Kidney epithelial cell (primary cell): ENCODE results near the gene WDR55. TPM values are rescaled to one million over a fixed set of nuclear protein-coding genes. Genes with fewer than 3 reads are reported as not detected.
A peak's percentile ranks its signal among the peaks of the same experiment; 100 is the strongest.
"Not testable (repeated sequence)": the region's sequence is repeated elsewhere in the genome, so short reads cannot be mapped to it uniquely, and the experiment has no call there.

Experiments used
- DNase-seq: peaks from one replicate; pipeline ENCODE4 v3.0.0-alpha.2; 2010; ENCODE audit warnings: low read depth
- H3K27me3 ChIP-seq: 2 replicates; pipeline ENCODE4 v1.6.0; 2011; ENCODE audit warnings: low read length; ENCODE audit not compliant: control insufficient read depth, insufficient read depth
- H3K36me3 ChIP-seq: 2 replicates; pipeline ENCODE4 v1.5.1; 2011; ENCODE audit warnings: low read length; ENCODE audit not compliant: control insufficient read depth, insufficient read depth
- H3K4me3 ChIP-seq: 2 replicates; pipeline ENCODE4 v1.5.1; 2011; ENCODE audit warnings: low read depth, mild to moderate bottlenecking, control low read depth, low read length
- CTCF ChIP-seq: IDR thresholded peaks from 2 replicates; pipeline ENCODE4 v1.5.1; 2011; ENCODE audit warnings: mild to moderate bottlenecking, moderate library complexity, low read length, control low read depth, inconsistent platforms; ENCODE audit not compliant: insufficient read depth, poor library complexity, severe bottlenecking
- total RNA-seq: library from RNA; depleted of rRNA; stranded (reverse); fragments of >200 nt; gene quantifications from 2 replicates; pipeline ENCODE4 v1.2.3, GENCODE V29; 2015

WDR55 gene
- total RNA-seq, 1 donor from 2014 or later: 20.1 TPM

- DNase-seq: no peak
- no peak overlapping the region for H3K4me3 ChIP-seq
- no peak for TF ChIP-seq CTCF
- H3K27me3 ChIP-seq: peaks cover 20% of the 10 kb centered on the region
- H3K36me3 ChIP-seq: no peaks in the 10 kb centered on the region
Measured at GRCh38 chr5:140634103-140634502, 30.6 kb upstream of the WDR55 start.

GRCh38 chr5:140635291-140636257 is 29.1 kb upstream of the WDR55 start:
- Histone ChIP-seq H3K36me3 (no peaks in the 10 kb centered on the region), H3K27me3 (peaks cover 20% of the 10 kb centered on the region), H3K4me3 (no peak overlapping the region)
- no peak for TF ChIP-seq CTCF
- DNase-seq: no peak

GRCh38 chr5:140637371-140638100 is 27.2 kb upstream of the WDR55 start:
- H3K4me3 ChIP-seq: no peak overlapping the region
- no peak for DNase-seq
- peaks cover 6% of the 10 kb centered on the region for H3K27me3 ChIP-seq
- H3K36me3 ChIP-seq: peaks cover 2% of the 10 kb centered on the region
- no peak for TF ChIP-seq CTCF

GRCh38 chr5:140638898-140639147 is 25.9 kb upstream of the WDR55 start:
- H3K27me3 ChIP-seq, H3K36me3 ChIP-seq, DNase-seq: not testable (repeated sequence)
- peak overlapping the region; percentile 37 for H3K4me3 ChIP-seq

GRCh38 chr5:140639148-140639981 is 25.3 kb upstream of the WDR55 start, which contains the start of gene TMCO6:
Gene TMCO6, plus strand, starts transcription at chr5:140639451. Its CDS starts 77 bp downstream, at chr5:140639528.
- no peaks in the 10 kb centered on the region for H3K27me3 ChIP-seq
- H3K4me3 ChIP-seq: peak within 1 kb of the TSS; percentile 71
- peak; percentile 72 for DNase-seq
- peak; percentile 50 for TF ChIP-seq CTCF
- peaks cover 2% of the 10 kb centered on the region for H3K36me3 ChIP-seq

GRCh38 chr5:140641716-140642115 is 23.0 kb upstream of the WDR55 start:
- Histone ChIP-seq H3K4me3 (no peak overlapping the region), H3K27me3 (no peaks in the 10 kb centered on the region), H3K36me3 (peaks cover 4% of the 10 kb centered on the region)
- DNase-seq: no peak
- no peak for TF ChIP-seq CTCF
